ENCODE measurements around the gene PPWD1. TPM values are rescaled to one million over a fixed set of nuclear protein-coding genes. Genes with fewer than 3 reads are reported as not detected.
A peak's percentile ranks its signal among the peaks of the same experiment; 100 is the strongest.
"Not testable (repeated sequence)": the region's sequence is repeated elsewhere in the genome, so short reads cannot be mapped to it uniquely, and the experiment has no call there.

The PPWD1 gene
- polyA plus RNA-seq, 2 donors = 16.9 to 18.8 TPM

- Histone ChIP-seq H3K27ac (ENCODE audit: low read depth in 2 of 2, low read length in 1 of 2) (no peak overlapping the region), H3K27me3 (ENCODE audit: control insufficient read depth in 1 of 2, insufficient read depth in 2 of 2, low read length in 2 of 2) (no peaks in the 10 kb centered on the region), H3K9me3 (ENCODE audit: control insufficient read depth in 2 of 2, insufficient read depth in 1 of 2, low read depth in 1 of 2, low read length in 1 of 2) (no peaks in the 10 kb centered on the region), H3K36me3 (ENCODE audit: control insufficient read depth in 2 of 2, insufficient read depth in 2 of 2, low read length in 1 of 2) (peaks cover 0 to 2% of the 10 kb centered on the region in 2 donors), H3K4me1 (ENCODE audit: control insufficient read depth in 2 of 2, insufficient read depth in 2 of 2, low read length in 1 of 2) (no peaks in the 10 kb centered on the region), H3K4me3 (ENCODE audit: low read depth in 1 of 2, low read length in 2 of 2) (no peak overlapping the region)
- 91 to 95% methylated on average over 4 of the region's 4 CpGs for WGBS, 2 donors
Observed at GRCh38 chr5:65620021-65620420, 56.9 kb downstream of the PPWD1 start.

DNA sequence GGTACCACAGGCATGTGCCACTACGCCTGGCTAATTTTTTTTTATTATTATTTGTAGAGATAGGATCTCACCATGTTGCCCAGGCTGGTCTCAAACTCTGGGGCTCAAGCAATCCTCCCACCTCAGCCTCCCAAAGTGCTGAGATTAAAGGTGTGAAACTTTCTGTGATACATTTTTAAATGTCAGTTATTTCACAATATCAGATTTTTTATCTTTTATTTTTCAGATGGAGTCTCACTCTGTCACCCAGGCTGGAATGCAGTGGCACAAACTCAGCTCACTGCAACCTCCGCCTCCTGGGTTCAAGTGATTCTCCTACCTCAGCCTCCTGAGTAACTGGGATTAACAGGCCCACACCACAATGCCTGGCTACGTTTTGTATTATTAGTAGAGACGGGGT is 58.9 kb downstream of the PPWD1 start:
- not testable (repeated sequence) for H3K27ac ChIP-seq (ENCODE audit: low read depth in 2 of 2, low read length in 1 of 2); H3K36me3 ChIP-seq (ENCODE audit: control insufficient read depth in 2 of 2, insufficient read depth in 2 of 2, low read length in 1 of 2); H3K9me3 ChIP-seq (ENCODE audit: control insufficient read depth in 2 of 2, insufficient read depth in 1 of 2, low read depth in 1 of 2, low read length in 1 of 2); H3K4me3 ChIP-seq (ENCODE audit: low read depth in 1 of 2, low read length in 2 of 2); H3K4me1 ChIP-seq (ENCODE audit: control insufficient read depth in 2 of 2, insufficient read depth in 2 of 2, low read length in 1 of 2); H3K27me3 ChIP-seq (ENCODE audit: control insufficient read depth in 1 of 2, insufficient read depth in 2 of 2, low read length in 2 of 2)
- WGBS, 2 donors = 84 to 87% methylated on average over 4 of the region's 4 CpGs

- Histone ChIP-seq H3K27me3 (ENCODE audit: control insufficient read depth in 1 of 2, insufficient read depth in 2 of 2, low read length in 2 of 2) (no peaks in the 10 kb centered on the region), H3K4me3 (ENCODE audit: low read depth in 1 of 2, low read length in 2 of 2) (peak overlapping the region; percentile 74 to 100), H3K36me3 (ENCODE audit: control insufficient read depth in 2 of 2, insufficient read depth in 2 of 2, low read length in 1 of 2) (no peaks in the 10 kb centered on the region), H3K27ac (ENCODE audit: low read depth in 2 of 2, low read length in 1 of 2) (no peak overlapping the region), H3K9me3 (ENCODE audit: control insufficient read depth in 2 of 2, insufficient read depth in 1 of 2, low read depth in 1 of 2, low read length in 1 of 2) (no peaks in the 10 kb centered on the region), H3K4me1 (ENCODE audit: control insufficient read depth in 2 of 2, insufficient read depth in 2 of 2, low read length in 1 of 2) (no peaks in the 10 kb centered on the region)
- 4 to 5% methylated on average over 9 of the region's 9 CpGs for WGBS, 2 donors
Observed at GRCh38 chr5:65623482-65623881, 60.4 kb downstream of the PPWD1 start.

DNA sequence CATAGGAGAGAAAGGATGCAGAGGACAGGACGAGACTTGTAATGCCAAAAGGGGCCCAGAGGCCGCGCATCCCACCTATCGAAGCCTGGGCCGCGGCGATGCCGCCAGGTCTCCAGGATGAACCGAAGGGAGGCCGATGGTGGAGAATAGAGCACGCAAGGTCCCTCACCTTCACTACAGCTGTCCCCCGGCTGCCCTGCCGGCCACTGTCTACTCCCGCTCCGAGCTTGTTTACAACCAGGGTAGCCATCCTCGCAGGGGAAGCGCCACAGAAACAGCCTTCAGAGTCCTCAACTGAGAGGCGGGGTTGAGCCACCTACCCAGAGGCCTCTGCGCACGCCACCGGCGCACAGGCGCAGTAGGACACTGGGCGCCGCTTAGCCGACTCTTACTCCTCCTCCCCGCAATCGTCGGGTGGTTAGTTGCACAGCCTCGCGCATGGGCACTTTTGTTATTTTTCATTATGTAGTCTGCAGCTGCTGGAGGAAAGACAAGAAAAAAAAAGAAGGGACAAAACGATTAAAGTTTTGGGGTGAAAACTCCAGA is 61.0 kb downstream of the PPWD1 start, which contains the start of gene TRIM23:
TSS of gene TRIM23 (minus strand) at position 309 of the 546 bp plus-strand sequence. CDS start at position 250, 59 bp downstream.
- 0% methylated on average over 32 of the region's 32 CpGs for WGBS, 2 donors
- H3K4me1 ChIP-seq (ENCODE audit: control insufficient read depth in 2 of 2, insufficient read depth in 2 of 2, low read length in 1 of 2) = no peaks in the 10 kb centered on the region
- no peaks in the 10 kb centered on the region for H3K27me3 ChIP-seq (ENCODE audit: control insufficient read depth in 1 of 2, insufficient read depth in 2 of 2, low read length in 2 of 2)
- no peaks in the 10 kb centered on the region for H3K36me3 ChIP-seq (ENCODE audit: control insufficient read depth in 2 of 2, insufficient read depth in 2 of 2, low read length in 1 of 2)
- H3K27ac ChIP-seq (ENCODE audit: low read depth in 2 of 2, low read length in 1 of 2) = peak within 1 kb of the TSS; percentile 71 to 92
- peak within 1 kb of the TSS; percentile 88 to 100 for H3K4me3 ChIP-seq (ENCODE audit: low read depth in 1 of 2, low read length in 2 of 2)
- H3K9me3 ChIP-seq (ENCODE audit: control insufficient read depth in 2 of 2, insufficient read depth in 1 of 2, low read depth in 1 of 2, low read length in 1 of 2) = no peaks in the 10 kb centered on the region

- peak within 1 kb of the TSS; percentile 88 to 100 for H3K4me3 ChIP-seq (ENCODE audit: low read depth in 1 of 2, low read length in 2 of 2)
- no peaks in the 10 kb centered on the region for H3K36me3 ChIP-seq (ENCODE audit: control insufficient read depth in 2 of 2, insufficient read depth in 2 of 2, low read length in 1 of 2)
- H3K27ac ChIP-seq (ENCODE audit: low read depth in 2 of 2, low read length in 1 of 2) = peak within 1 kb of the TSS; percentile 71 to 92
- H3K9me3 ChIP-seq (ENCODE audit: control insufficient read depth in 2 of 2, insufficient read depth in 1 of 2, low read depth in 1 of 2, low read length in 1 of 2) = no peaks in the 10 kb centered on the region
- no peaks in the 10 kb centered on the region for H3K27me3 ChIP-seq (ENCODE audit: control insufficient read depth in 1 of 2, insufficient read depth in 2 of 2, low read length in 2 of 2)
- 0 to 1% methylated on average over 36 of the region's 36 CpGs for WGBS, 2 donors
- H3K4me1 ChIP-seq (ENCODE audit: control insufficient read depth in 2 of 2, insufficient read depth in 2 of 2, low read length in 1 of 2) = no peaks in the 10 kb centered on the region
Observed at GRCh38 chr5:65624571-65625555, 61.8 kb downstream of the PPWD1 start, which contains the start of the genes SHLD3 and TRAPPC13. Gene SHLD3 (plus strand): TSS chr5:65625027. CDS start chr5:65629588, 4,561 bp downstream. Gene TRAPPC13 (plus strand): TSS chr5:65625027. CDS start chr5:65625061, 34 bp downstream.

- no peaks in the 10 kb centered on the region for H3K36me3 ChIP-seq (ENCODE audit: control insufficient read depth in 2 of 2, insufficient read depth in 2 of 2, low read length in 1 of 2)
- no peaks in the 10 kb centered on the region for H3K4me1 ChIP-seq (ENCODE audit: control insufficient read depth in 2 of 2, insufficient read depth in 2 of 2, low read length in 1 of 2)
- H3K27ac ChIP-seq (ENCODE audit: low read depth in 2 of 2, low read length in 1 of 2) = no peak overlapping the region
- WGBS, 2 donors = 47 to 63% methylated on average over 6 of the region's 6 CpGs
- H3K9me3 ChIP-seq (ENCODE audit: control insufficient read depth in 2 of 2, insufficient read depth in 1 of 2, low read depth in 1 of 2, low read length in 1 of 2) = no peaks in the 10 kb centered on the region
- no peaks in the 10 kb centered on the region for H3K27me3 ChIP-seq (ENCODE audit: control insufficient read depth in 1 of 2, insufficient read depth in 2 of 2, low read length in 2 of 2)
- peak overlapping the region in 1 of 2 donors; percentile 100 for H3K4me3 ChIP-seq (ENCODE audit: low read depth in 1 of 2, low read length in 2 of 2)
Observed at GRCh38 chr5:65625743-65626142, 62.6 kb downstream of the PPWD1 start.

GRCh38 chr5:65630981-65631380 is 67.9 kb downstream of the PPWD1 start:
- no peaks in the 10 kb centered on the region for H3K27me3 ChIP-seq (ENCODE audit: control insufficient read depth in 1 of 2, insufficient read depth in 2 of 2, low read length in 2 of 2)
- no peak overlapping the region for H3K27ac ChIP-seq (ENCODE audit: low read depth in 2 of 2, low read length in 1 of 2)
- no peak overlapping the region for H3K4me3 ChIP-seq (ENCODE audit: low read depth in 1 of 2, low read length in 2 of 2)
- H3K9me3 ChIP-seq (ENCODE audit: control insufficient read depth in 2 of 2, insufficient read depth in 1 of 2, low read depth in 1 of 2, low read length in 1 of 2) = no peaks in the 10 kb centered on the region
- H3K36me3 ChIP-seq (ENCODE audit: control insufficient read depth in 2 of 2, insufficient read depth in 2 of 2, low read length in 1 of 2) = no peaks in the 10 kb centered on the region
- H3K4me1 ChIP-seq (ENCODE audit: control insufficient read depth in 2 of 2, insufficient read depth in 2 of 2, low read length in 1 of 2) = no peaks in the 10 kb centered on the region

Other genes starting within 250 kb of the PPWD1 start
- under 1 TPM; 0.16 to 0.25 TPM for gene ADAMTS6, start 81.4 kb upstream of the PPWD1 start, polyA plus RNA-seq
- gene CENPK, start 128 bp upstream of the PPWD1 start, polyA plus RNA-seq = 1 to 10 TPM; 6.6 to 8.6 TPM
- gene TRIM23, start 61.0 kb downstream of the PPWD1 start, polyA plus RNA-seq = 1 to 10 TPM; 1.9 to 2.7 TPM
- gene SHLD3, start 61.7 kb downstream of the PPWD1 start, polyA plus RNA-seq = 1 to 10 TPM; 1.4 to 1.9 TPM
- 10 to 100 TPM in 1 of 2 donors, 1 to 10 TPM in 1; 9.0 to 12.7 TPM for gene TRAPPC13, start 61.7 kb downstream of the PPWD1 start, polyA plus RNA-seq
- gene SGTB, start 158.8 kb downstream of the PPWD1 start, polyA plus RNA-seq = under 1 TPM; 0.73 to 0.89 TPM
- gene NLN, start 158.9 kb downstream of the PPWD1 start, polyA plus RNA-seq = 1 to 10 TPM; 2.3 to 6.0 TPM